GM18511 (cell line): ENCODE data around the gene S100PBP.

Experiments
- ATAC-seq: cut with Tn5 transposase; IDR thresholded peaks from one replicate; pipeline ENCODE4 v1.9.1; 2021; ENCODE audit warnings: mild to moderate bottlenecking, moderate library complexity; ENCODE audit not compliant: unreplicated experiment

Gene S100PBP

GRCh38 chr1:32869923-32870614, 52.6 kb downstream of the S100PBP start:
- ATAC-seq: no peak

DNA sequence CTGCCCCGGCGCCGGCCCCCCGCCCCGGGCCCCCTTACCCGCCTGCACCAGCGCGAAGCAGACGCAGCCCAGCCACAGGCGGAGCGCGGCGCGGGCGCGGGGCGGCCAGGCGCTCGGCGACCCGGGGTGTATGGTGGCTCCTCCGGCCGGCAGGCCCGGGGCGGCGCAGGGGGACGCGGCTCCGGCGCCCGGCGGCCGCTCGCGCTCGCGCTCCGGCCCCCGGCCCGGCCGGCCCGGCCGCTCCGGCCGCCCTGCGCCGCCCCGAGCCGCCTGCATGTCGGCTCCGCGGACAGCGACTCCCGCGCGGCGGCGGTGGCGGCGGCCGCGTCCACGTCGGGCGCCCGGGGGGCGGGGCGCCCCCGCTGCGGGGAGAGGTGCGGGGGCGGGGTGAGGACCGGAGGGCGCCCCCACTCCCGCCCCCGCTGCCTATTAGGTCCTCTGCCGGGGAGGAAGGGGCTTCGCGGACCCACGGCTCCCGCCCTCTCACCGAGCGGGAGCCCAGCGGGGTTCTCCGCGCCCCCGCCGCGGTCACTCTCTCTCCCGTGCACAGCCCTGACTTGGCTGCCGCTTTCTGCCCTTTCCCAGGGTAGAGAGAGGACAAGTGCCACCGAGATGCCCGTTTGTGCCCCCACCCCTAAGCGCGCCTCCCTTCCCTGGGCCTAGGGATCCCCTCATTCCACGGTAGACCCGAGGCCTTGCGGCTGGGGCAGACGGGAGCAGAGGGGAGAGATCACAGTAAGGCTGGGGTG, 53.3 kb downstream of the S100PBP start, which contains the start of gene FNDC5:
Gene FNDC5 (minus strand): TSS at position 298 of the 749 bp plus-strand sequence.
- ATAC-seq: no peak

DNA sequence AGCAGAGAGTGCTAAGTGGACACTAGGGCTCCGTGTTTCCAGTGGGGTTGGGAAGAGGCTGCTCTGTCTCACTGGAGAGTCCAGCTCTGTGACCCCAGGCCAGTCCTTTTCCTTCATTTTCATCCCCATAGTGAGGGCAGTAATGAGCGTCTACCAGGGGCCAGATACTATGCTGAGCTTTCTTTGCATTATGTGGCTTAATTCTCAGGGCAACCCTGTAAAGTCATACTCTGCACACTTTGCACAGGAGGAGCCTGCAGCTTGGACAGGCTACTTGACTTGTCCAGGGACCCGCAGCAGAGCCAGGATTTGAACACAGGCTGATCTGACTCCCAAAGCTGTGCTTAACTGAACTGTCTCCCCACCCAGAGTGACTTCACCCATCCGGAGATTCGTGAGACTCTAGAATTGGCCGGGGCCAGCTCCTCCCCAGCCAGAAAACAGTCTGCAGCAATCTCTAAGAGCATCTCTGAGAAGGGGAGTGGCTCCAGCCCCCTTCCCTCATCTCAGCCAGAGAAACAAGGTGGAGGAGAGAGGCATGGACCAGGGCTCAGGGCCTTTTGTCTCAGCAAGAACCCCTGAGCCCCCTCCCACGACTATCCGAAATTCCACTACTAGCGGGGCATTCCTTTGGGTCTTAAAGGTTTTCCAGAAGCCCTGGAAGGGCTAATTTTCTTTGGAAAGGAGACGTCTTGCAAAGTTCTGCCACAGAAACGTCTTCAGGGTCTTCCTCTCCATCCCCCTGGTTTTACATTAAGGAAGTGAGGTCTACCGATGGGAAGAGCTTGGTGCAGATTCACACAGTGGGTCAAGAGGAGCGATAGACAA, 54.1 kb downstream of the S100PBP start:
- no peak for ATAC-seq

DNA sequence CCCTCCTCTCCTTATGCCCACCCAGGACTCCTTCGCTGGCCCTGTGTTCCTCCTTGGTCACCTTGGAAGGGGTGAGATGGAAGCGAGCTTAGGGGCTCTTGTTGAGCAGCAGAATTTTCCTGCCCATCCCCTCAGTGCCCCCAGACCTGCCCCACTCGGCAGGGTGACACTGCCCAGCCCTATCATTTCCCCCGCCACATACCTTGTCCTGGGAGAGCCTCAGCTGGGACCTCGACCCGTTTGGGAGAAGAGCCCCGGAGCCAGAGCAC, 54.7 kb downstream of the S100PBP start:
- no peak for ATAC-seq

DNA sequence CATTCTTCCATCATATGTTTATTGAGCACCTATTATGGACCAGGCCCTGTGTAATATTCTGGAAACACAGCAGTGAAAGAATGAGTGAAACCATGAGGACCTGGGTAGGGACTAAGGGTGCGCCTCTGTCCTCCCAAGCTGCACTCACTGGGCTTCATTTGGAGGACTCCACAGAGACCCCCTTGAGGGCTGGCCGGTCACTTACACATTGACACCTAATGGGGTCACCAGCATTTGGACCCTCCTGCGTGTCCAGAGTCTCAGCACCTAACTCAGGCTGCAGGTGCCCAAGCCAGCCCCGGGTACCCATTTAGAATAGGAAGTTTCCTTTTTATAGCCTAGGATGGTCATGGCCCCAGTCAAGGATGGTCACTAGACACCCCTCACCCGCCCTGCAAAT, 56.0 kb downstream of the S100PBP start:
- ATAC-seq: no peak

DNA sequence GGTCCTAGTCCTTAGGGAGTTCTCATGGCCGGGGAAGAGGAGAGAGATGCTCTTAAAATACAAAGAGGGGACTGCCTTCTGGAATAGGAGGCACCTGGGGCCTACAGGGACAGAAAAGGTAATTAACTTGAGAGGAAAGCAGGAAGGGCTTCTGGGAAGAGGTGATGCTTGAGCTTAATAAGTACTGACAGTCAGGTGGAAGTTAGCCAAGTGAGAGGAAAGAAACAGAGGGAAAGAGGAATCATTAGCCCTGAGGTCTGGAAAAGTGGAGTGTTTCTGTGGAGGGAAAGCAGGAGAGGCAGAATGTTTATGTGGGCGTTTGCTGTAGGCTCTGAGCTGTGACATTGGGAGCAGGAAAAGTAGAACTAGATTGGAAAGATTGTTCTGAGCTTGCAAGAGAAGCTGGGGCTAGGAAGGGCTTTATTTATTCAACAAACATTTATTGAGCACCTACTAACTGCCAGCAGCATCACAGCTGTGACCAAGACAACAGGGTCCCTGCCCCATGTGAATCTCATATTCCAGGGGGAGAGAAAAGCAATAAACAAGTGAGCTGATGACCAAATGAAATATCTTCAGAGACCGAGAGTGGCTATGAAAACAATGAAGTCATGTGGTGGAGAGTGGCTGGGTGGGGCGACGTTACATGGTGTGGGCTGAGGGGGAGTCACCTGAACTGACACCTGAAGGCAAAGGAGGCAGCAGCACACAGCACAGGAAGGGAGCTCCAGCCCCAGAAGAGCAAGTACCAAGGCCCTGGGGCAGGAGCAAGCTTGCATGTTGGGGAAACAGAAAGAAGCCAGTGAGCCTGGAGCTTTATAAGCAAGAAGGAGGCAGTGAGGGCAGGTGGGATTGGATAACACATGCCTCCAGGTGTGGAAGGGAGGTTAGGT, 57.7 kb downstream of the S100PBP start:
- ATAC-seq: no peak

DNA sequence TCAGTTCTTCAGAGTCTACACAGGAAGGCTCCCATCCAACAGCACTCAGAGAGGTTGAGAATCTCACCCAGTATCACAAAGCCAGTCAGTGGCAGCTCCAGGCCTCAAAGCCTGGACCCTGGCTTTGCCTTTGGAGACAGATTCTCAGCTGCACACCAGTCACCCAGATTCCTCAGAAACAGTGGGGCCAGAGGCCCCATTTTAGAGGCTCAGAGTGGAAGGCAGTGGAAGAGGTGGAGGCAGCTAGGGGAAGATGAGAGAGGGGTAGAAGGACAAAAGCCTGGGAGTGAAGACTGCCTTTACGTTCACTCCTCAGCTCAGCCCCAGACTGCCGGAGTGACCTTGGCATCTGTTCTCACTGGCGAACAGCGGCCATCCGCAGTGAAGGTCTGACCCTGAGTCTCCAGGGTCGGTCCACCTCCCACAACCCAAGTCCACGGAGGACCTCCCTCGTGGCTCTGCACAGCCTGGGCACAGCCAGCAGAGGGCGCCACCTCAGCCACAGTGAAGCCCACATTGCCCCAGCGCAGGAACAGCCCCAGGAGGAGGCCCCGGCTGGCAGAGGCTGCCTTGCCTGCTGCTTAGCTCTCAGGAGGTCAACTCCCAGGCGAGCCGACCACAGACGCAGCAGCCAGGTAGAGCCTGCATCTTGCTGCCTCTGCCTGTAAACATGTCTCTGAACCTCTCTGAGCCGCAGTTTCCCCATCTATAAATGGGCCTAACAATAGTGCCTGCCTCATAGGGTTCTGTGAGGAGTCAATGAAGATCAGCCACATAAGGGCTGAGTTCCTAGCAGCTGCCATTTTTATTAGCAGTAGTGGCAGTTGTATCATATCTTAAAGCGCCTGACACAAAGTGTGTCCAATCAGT, 59.1 kb downstream of the S100PBP start:
- no peak for ATAC-seq

- ATAC-seq: no peak
Measured at GRCh38 chr1:32877211-32878110, 60.0 kb downstream of the S100PBP start.

- no peak for ATAC-seq
Measured at GRCh38 chr1:32878183-32878582, 60.7 kb downstream of the S100PBP start.

GRCh38 chr1:32878637-32879041, 61.2 kb downstream of the S100PBP start:
- no peak for ATAC-seq

DNA sequence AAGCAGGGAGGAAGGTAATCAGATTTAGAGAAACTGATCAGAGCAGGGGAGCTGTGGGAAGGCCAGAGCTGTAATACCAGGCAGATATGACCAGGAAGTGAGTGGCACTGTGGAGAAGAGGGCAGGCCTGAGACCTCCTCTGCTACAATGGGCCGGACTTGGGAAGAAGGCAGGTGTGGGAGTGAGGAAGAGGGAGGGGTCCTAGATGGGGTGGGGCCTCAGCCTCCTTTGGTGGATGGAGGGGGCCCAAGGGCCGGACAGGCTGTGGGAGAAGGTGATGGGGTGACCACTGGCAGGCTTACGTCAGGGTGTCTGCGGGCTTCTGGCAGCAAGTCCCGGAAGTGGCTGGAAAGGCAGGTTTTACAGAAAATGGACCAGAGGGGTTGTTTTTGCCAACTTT, 63.8 kb downstream of the S100PBP start:
- ATAC-seq: no peak

GRCh38 chr1:32881871-32882850, 64.7 kb downstream of the S100PBP start:
- no peak for ATAC-seq

DNA sequence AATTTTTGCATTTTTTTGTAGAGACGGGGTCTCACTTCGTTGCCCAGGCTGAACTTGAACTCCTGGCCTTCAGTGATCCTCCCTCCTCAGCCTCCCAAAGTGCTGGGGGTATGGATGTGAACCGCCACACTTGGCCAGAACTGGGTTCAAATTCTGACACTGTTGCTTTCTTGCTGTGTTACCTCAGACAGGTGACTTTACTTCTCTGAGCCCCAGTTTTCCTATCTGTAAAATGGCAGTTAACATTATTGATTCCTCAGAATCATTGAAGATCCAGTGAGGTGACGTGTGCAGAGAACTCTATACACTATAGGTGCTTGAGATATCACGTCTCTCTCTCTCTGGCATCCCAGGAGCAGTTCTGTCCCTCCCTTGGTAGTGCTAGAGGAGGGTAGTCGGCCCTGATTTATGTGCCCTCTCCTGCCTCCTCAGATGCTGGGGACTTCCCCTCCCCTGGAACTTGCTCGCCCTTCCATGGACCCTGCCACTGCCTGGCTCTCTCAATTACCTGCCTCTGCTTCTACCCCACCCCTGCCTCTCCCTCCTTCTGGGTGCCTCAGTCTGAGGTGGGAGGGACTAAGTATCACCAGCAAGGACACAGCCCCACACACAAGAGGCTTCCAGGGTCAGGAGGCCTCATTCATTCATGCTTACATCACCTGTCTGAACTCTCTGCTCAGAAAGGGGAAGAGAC, 66.0 kb downstream of the S100PBP start:
- no peak for ATAC-seq

DNA sequence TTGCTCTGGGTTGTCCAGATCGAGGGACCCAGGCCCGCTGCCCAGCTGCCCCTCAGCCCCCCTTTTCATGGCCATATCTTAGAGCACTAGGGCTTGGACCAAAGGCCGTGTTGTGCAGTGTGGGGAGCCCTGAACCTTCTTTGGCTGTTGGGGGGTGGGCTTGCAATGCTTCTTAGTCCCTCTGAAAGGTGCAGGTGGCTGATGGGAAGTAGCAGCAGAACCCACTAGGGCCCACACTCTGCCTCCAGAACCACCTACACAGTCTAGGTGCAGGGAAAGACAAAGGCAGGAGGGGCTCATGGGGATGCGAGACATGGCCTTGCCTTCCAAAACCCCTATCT, 66.5 kb downstream of the S100PBP start:
- no peak for ATAC-seq

DNA sequence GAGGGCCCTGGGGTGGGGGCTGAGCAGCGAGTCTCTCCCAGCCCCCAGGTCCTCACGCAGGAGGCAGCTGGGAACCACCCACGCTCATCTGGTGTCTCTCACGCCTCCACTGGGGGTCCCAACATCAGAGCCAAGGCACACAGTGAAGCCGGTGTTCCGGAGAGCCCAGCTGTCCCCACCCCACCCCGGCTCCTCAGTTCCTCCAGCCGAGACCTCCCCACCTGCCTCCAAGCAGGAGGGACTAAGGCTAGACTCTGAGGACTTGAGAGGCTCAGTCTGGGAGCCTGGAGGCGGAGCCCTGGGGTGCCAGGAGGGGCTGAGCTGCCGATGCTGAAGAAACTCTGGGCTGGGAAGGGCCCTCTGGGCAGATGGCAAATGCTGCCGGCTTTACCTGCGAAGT, 67.3 kb downstream of the S100PBP start:
- ATAC-seq: no peak

DNA sequence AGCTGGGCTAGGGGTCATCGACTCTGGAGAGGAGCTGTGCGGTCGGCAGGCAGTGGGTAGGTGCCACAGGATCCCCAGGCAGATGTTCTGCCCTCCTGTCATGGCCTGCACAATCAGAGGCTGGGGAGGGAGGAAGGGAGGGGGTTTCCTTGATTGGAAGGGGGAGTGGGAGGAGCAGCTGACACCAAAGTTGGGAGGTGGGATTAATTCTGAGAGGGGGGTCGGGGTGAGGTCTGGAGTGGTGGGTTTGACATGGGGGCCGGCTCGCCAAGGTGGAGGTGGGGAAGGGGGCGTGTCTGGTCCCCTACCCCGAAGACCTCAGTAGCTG, 68.2 kb downstream of the S100PBP start:
- no peak for ATAC-seq
